ENCODE data around the gene PHKA2.
"Not testable (repeated sequence)": the region's sequence is repeated elsewhere in the genome, so short reads cannot be mapped to it uniquely, and the experiment has no call there.

The PHKA2 gene

GRCh38 chrX:18864390-18864920 lies 119.5 kb downstream of the PHKA2 start:
- DNase-seq (ENCODE audit: low read depth in 2 of 2): no peak

GRCh38 chrX:18861511-18861910 lies 122.4 kb downstream of the PHKA2 start:
- DNase-seq (ENCODE audit: low read depth in 2 of 2): no peak

GRCh38 chrX:18856645-18856997 lies 127.3 kb downstream of the PHKA2 start:
- DNase-seq (ENCODE audit: low read depth in 2 of 2): no peak

- DNase-seq (ENCODE audit: low read depth in 2 of 2): no peak
These were observed 127.8 kb downstream of the PHKA2 start for GRCh38 chrX:18855919-18856644.

- not testable (repeated sequence) for DNase-seq (ENCODE audit: low read depth in 2 of 2)
These were observed 136.0 kb downstream of the PHKA2 start for GRCh38 chrX:18847901-18848300.

Measured in activated CD8-positive, alpha-beta memory T cell treated with anti-CD3 and anti-CD28 coated beads for 4 hours (primary cell).